ENCODE data around the gene TSPAN3. TPM values are rescaled to one million over a fixed set of nuclear protein-coding genes. Genes with fewer than 3 reads are reported as not detected.

The TSPAN3 gene
- total RNA-seq, 3 donors from 2014 or later (not counting 1 experiment from before 2014, with no cell fraction given) = 18.7 to 37.4 (median 29.9) TPM

- peaks cover 100% of the 10 kb centered on the region for H3K4me1 ChIP-seq (ENCODE audit: control insufficient read depth, insufficient read depth, low read length)
- Mint-ChIP-seq H3K27ac (peak overlapping the region; percentile 96 to 99), H3K27me3 (ENCODE audit: low read depth in 2 of 2) (no peaks in the 10 kb centered on the region), H3K9me3 (no peaks in the 10 kb centered on the region), H3K4me3 (peak overlapping the region; percentile 53), H3K36me3 (no peaks in the 10 kb centered on the region), H3K4me1 (peaks cover 83 to 98% of the 10 kb centered on the region in 2 donors)
- no peaks in the 10 kb centered on the region for H3K27me3 ChIP-seq (ENCODE audit: control insufficient read depth, insufficient read depth, low read length)
- H3K9me3 ChIP-seq (ENCODE audit: control insufficient read depth, insufficient read depth, low read length) = no peaks in the 10 kb centered on the region
- ATAC-seq (no peak), DNase-seq (no peak)
- peaks cover 44% of the 10 kb centered on the region for H3K36me3 ChIP-seq (ENCODE audit: control insufficient read depth, insufficient read depth, low read length)
- 88% methylated on average over 20 of the region's 20 CpGs for WGBS (ENCODE audit: insufficient coverage)
- intact Hi-C loops (cut with micrococcal nuclease) = no loop called here
- H3K27ac ChIP-seq (ENCODE audit: low read length) = peak overlapping the region; percentile 84
- TF ChIP-seq CTCF (IDR thresholded peaks at IDR 0.05) = no peak
- H3K4me3 ChIP-seq (ENCODE audit: low read length) = no peak overlapping the region
Measured at GRCh38 chr15:77017761-77018720, 52.9 kb downstream of the TSPAN3 start.

GRCh38 chr15:77017091-77017660, 53.7 kb downstream of the TSPAN3 start:
- DNase-seq (no peak), ATAC-seq (no peak)
- no peak overlapping the region for H3K4me3 ChIP-seq (ENCODE audit: low read length)
- H3K9me3 Mint-ChIP-seq = no peaks in the 10 kb centered on the region
- peak overlapping the region; percentile 84 for H3K27ac ChIP-seq (ENCODE audit: low read length)
- peak overlapping the region; percentile 59 for H3K4me3 Mint-ChIP-seq
- H3K27me3 Mint-ChIP-seq (ENCODE audit: low read depth in 2 of 2) = no peaks in the 10 kb centered on the region
- no peaks in the 10 kb centered on the region for H3K27me3 ChIP-seq (ENCODE audit: control insufficient read depth, insufficient read depth, low read length)
- no peaks in the 10 kb centered on the region for H3K9me3 ChIP-seq (ENCODE audit: control insufficient read depth, insufficient read depth, low read length)
- intact Hi-C loops (cut with micrococcal nuclease) = no loop called here
- no peak for TF ChIP-seq CTCF (IDR thresholded peaks at IDR 0.05)
- H3K27ac Mint-ChIP-seq = peak overlapping the region; percentile 96 to 99
- peaks cover 39% of the 10 kb centered on the region for H3K36me3 ChIP-seq (ENCODE audit: control insufficient read depth, insufficient read depth, low read length)
- WGBS (ENCODE audit: insufficient coverage) = 84% methylated on average over 7 of the region's 7 CpGs
- H3K4me1 ChIP-seq (ENCODE audit: control insufficient read depth, insufficient read depth, low read length) = peaks cover 100% of the 10 kb centered on the region
- no peaks in the 10 kb centered on the region for H3K36me3 Mint-ChIP-seq
- peaks cover 79 to 98% of the 10 kb centered on the region in 2 donors for H3K4me1 Mint-ChIP-seq

- H3K27me3 Mint-ChIP-seq (ENCODE audit: low read depth in 2 of 2) = no peaks in the 10 kb centered on the region
- no peak for TF ChIP-seq CTCF (IDR thresholded peaks at IDR 0.05)
- intact Hi-C loops (cut with micrococcal nuclease) = no loop called here
Measured at GRCh38 chr15:77016321-77016695, 54.6 kb downstream of the TSPAN3 start.

More at GRCh38 chr15:77016321-77016695, 54.6 kb downstream of the TSPAN3 start:
- peak overlapping the region; percentile 84 for H3K27ac ChIP-seq (ENCODE audit: low read length)
- no peak for ATAC-seq
- no peaks in the 10 kb centered on the region for H3K9me3 ChIP-seq (ENCODE audit: control insufficient read depth, insufficient read depth, low read length)
- H3K36me3 ChIP-seq (ENCODE audit: control insufficient read depth, insufficient read depth, low read length) = peaks cover 40% of the 10 kb centered on the region
- peaks cover 99% of the 10 kb centered on the region for H3K4me1 ChIP-seq (ENCODE audit: control insufficient read depth, insufficient read depth, low read length)
- Mint-ChIP-seq H3K9me3 (no peaks in the 10 kb centered on the region), H3K27ac (peak overlapping the region; percentile 96 to 99), H3K4me3 (peak overlapping the region; percentile 59), H3K36me3 (no peaks in the 10 kb centered on the region), H3K4me1 (peaks cover 77 to 98% of the 10 kb centered on the region in 2 donors)
- 68% methylated on average over 3 of the region's 3 CpGs for WGBS (ENCODE audit: insufficient coverage)
- H3K27me3 ChIP-seq (ENCODE audit: control insufficient read depth, insufficient read depth, low read length) = no peaks in the 10 kb centered on the region
- H3K4me3 ChIP-seq (ENCODE audit: low read length) = no peak overlapping the region
- no peak for DNase-seq

Data from natural killer cell (primary cell).